GM18520 (cell line): ENCODE results near the gene MGLL.

ENCODE experiments used
- ATAC-seq: cut with Tn5 transposase; IDR thresholded peaks from one replicate; pipeline ENCODE4 v1.9.1; 2021; ENCODE audit not compliant: unreplicated experiment

Gene MGLL

GRCh38 chr3:127760791-127761440 lies 61.4 kb downstream of the MGLL start:
- no peak for ATAC-seq

DNA sequence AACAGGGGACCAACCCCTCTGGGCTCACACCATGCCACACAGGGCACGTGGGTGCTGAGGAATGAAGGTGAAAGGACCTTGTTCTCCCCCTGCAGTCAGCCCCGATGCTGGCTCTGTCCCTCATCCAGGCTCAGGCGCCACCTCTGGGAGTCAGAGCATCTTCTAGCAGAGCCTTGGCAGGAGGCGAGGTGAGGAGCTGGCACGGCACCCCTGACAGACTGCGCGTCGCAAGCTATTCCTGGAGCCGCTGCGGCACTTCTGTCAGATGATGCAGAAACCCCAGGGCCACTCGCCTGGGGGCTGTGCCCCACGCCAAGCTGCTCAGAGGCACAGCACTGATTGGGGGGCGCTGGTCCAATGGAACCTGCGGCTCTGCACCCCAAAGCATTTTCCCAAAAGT lies 62.0 kb downstream of the MGLL start:
- no peak for ATAC-seq

DNA sequence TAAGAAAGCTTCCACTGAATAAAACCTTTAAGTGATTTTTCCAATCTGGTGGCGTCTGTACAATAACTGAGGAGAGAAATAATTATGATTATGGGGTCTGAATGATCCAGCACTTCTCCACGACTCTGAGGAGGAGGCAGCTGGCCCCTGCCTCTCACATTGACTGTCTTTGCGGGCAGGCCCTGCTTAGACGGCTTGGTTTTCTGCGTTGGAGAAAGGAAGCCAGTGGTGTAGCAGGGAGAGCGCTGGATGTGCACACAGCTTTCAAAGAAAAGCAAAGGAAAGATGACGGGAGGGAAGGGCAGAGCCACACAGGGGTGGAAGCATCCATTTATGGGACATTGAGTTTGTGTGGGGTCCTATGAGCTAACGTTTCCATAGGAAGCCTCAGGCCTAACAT lies 62.5 kb downstream of the MGLL start:
- no peak for ATAC-seq

DNA sequence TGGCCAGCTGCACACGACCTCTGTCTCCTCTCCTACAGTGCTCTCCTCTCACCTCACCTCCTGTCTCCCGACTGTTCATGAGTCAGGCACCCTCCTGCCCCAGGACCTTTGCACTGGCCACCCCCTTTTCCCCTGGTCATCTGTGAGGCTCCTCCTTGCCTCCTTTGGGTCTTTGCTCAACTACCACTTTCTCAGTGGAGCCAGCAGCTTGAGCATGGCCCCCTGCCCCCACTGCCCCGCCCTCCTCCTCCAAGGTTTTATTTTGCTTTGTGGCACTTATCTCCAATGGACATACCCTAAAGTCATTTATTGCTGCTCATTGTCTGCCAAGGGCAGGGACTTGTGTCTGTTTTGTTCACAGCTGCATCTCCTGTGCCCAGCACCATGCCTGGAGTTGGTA lies 64.3 kb downstream of the MGLL start:
- no peak for ATAC-seq

DNA sequence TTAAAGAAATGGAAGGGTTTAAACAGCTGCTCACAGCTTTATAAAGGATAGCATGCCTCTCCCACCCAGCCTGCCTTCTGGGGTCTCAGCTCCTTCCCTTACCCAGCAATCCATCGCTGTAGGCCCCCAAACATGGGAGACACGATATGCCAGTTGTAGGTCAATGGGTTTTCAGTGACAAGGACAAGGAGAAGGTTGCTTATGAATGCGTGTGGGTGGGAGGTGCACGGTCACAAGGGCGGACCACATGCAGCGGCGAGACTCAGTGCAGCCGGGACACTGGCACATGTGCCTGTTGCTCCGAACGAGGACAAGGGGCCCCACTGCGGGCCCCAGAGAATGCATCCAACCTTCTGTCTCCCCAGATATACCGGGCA lies 67.0 kb downstream of the MGLL start:
- no peak for ATAC-seq

DNA sequence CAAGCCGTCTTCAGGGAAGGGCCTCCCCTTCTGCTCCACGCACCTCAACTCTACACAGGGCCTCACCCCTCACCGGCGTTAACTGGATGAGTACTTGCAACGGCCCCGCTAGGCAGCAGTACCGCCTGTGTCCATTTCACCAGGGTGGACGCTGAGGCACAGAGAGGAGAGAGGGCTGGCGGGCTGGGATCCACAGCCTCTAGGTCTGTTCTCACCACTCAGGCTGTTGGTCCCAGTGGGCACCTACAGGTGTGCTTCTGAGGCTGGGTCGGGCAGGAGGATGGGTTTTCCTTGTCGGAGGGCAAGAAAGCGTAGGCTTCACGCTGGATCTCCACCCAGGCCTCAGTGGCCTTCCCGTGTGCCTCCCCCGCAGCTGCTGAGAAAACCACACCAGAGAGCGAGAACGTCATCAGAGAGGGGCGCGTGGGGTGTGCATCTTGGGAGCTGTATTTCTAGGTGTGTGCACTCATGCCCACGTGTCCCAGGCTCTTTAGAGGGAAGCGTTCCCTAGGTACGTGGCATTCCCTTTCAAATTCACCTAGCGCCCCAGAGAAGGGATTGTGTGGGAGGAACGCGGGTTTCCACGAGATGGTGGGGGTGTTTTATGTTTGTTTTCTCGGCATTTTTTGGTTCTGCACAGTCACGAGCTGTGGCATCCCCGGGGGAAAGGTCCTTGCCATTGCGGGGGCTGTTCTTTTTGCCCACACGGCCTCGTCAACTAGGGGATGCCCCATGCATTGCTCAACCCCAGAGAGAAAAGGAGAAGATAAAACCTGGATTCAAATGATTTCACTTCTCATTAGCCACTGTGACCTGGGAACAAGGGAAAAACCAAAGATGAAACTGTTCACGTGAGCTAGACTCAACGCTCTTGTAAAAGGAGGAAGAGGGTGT lies 67.7 kb downstream of the MGLL start:
- no peak for ATAC-seq

GRCh38 chr3:127753898-127754410 lies 68.4 kb downstream of the MGLL start:
- ATAC-seq = no peak

DNA sequence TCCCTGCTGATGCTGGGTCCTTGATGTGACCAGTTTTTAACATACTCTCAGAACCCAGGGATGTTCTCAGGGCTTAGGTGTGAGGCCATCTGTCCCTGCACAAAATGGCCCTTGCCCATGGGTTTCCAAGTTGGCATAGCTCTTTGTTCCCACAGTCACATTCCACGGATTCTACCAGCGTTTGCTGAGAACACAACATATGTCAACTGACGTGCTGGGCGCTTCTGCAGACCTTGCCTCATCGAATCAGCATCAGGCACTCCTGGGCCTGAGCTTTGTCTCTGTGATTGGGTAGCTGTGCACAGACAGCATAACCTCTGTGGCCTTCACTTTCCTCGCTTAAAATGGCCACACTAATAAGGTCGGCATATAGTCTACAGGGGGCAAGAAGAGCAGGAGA lies 69.0 kb downstream of the MGLL start:
- ATAC-seq = no peak

GRCh38 chr3:127751782-127752181 lies 70.5 kb downstream of the MGLL start:
- peak; percentile 19 for ATAC-seq

- peak; percentile 9 for ATAC-seq
Measured at GRCh38 chr3:127751163-127751621, 71.1 kb downstream of the MGLL start.

DNA sequence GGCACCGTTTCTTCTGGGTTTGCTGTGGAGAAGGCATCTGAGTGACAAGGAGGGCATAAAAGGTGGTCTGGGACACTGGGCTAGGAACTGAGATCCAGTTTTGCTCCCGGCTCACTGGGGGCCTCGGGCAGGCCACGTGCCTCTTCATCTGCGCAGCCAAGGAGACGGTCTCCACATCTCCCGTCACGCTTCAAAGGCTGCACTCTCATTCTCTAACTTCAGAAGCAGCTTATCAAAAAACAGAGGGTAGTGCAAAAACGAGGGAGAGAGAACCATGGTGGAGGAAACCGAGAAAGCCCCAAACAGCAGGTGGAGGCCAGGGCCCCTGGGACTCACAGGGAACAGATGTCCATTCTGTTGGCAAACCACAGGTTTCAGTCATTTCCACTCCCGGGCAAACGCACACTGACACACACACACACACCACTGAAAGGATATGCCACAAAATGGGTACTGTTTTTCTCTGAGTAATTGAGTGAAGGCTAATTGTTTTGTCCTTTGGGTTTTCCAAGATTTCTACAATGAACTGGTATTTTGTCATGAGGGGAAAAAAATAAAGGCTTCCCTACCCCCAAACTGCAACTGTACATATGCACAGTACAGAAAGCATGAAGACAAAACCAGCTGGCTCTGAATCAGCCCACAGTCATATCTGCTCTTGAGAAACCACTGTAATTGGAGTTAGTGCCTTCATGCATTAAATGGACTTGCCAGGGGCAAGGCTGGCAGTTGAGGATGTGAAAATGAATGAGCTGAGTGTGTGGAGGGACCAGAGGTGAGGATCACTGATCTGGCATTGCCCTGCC lies 71.9 kb downstream of the MGLL start:
- ATAC-seq = peak; percentile 23

DNA sequence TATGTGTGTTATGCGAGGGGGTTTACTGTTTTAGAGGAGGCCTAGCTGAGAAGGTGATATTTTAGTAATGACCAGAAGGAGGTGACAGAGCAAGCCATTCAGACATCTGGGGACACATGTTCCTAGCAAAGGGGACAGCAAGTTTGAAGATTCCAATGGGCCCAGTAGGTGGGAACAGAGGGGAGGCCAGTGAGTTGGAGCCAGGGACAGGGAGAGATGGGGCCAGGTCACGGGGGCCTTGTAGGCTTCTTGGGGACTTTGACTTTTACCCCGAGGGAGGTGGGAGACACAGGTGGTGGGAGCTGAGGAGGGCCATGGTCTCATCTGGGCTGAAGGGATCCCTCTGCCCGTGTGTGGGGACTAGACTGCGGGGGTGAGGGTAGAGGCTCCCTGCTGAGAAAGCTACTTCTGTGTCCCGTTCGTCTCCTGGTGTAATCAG lies 72.5 kb downstream of the MGLL start:
- no peak for ATAC-seq

DNA sequence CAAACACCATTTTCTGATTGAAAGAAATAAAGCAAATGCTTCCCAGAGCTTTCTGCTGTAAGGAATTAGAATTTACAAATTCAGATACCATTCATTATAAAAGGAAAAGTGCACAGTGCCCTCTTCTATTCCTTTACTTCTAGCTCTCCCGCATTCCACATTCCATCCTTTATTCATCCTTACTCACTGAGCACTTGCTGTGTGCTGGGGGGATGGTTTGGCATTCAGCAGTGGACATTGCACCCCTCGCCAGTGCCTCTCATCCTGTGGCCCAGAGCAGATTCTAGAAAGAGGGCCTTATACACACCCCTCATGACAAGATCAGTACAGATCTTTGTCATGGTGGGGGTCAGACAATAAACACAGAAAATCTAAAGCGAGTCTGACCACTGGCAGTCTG lies 73.0 kb downstream of the MGLL start:
- ATAC-seq = no peak

GRCh38 chr3:127748754-127749327 lies 73.5 kb downstream of the MGLL start:
- no peak for ATAC-seq

DNA sequence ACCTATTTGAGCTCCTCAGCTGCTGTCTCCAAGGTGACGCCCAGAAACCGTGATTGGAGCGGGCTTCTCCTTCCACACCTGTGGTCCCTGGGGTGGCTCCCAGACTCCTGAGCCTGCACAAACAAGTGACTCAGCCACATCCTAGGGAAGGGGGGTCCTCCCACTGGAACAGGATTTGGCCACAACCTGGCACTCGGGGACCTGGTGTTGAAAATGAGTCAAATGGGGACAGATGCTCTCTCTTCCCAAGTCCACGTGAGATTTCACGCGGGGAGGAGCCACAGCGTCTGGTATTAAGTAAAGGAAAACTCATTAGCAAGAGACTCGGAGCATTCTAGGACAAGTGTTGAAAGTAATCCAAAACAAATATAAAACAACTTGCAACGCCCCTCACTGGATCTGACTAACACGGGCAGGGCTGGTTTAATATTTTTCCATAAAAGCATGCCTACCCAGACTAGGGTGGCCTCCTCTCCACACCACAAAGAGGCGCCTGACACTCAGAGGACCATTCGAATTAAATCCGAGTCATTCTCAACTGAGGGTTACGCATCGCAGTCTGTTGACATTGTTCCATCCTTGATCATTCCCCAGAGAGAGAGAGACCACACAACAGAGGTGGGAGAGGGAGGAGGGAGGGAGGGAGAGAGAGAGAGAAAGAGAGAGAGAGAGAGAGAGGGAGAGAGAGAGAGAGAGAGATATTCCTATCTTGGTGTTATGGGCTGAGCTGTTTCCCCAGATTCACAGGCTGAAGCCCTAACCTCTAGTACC lies 74.4 kb downstream of the MGLL start:
- ATAC-seq = no peak

- no peak for ATAC-seq
Measured at GRCh38 chr3:127747066-127747465, 75.2 kb downstream of the MGLL start.

- ATAC-seq = no peak
Measured at GRCh38 chr3:127746400-127747057, 75.8 kb downstream of the MGLL start.

DNA sequence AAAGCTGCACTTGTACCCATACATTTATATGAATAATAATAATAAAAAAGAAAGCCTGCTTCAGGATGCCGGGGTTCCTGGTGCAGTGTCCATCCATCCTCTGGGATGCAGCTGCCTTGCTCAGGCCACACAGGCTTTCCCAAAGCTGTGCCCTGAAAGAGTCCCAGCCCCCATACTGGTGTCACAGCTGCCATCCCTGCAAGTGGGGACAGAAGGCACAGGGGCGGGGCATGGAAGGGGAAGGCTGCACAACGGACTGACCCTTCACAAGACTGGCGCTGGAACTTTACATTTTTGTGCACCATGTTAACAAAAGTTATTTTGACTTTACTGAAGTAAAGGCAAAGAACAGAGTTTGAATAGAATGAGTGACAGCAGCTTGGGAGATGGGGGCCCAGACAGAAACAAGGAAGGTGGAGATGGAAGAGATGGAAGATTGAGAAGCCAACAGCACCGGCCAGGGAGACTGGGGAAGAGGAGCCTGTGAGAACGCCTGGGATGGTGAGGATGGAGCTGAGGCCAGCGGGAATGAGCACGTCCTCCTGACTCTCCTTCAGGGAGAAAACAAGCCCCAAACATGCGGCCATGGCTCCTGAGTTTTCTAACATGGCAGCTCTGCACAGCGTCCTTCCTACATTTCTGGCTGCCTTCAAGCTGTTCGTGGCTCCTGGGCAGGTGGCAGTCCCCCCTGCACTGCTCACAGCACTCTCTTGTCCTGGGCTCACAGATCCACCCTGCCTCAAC lies 76.5 kb downstream of the MGLL start:
- ATAC-seq = no peak

- no peak for ATAC-seq
Measured at GRCh38 chr3:127744875-127745274, 77.4 kb downstream of the MGLL start.
